Esophagus squamous epithelium (tissue), 5 donors: ENCODE measurements around the gene FHIT. TPM values are rescaled to one million over a fixed set of nuclear protein-coding genes. Genes with fewer than 3 reads are reported as not detected.
"Not testable (repeated sequence)": the region's sequence is repeated elsewhere in the genome, so short reads cannot be mapped to it uniquely, and the experiment has no call there.

Experiments
- DNase-seq: peaks from one replicate; lab custom pipeline; 2025; lab: John Stamatoyannopoulos, UW
- H3K27ac ChIP-seq, 4 donors: fragments of 200-600 bp; sonication (generic); one replicate each; pipeline ENCODE4 v1.5.1; 2016 to 2019; ENCODE audit warnings: mild to moderate bottlenecking in 1 of 4
- H3K27me3 ChIP-seq, 4 donors: fragments of 200-600 bp; sonication (generic); 1 replicate in 3 of 4; 2 replicates in 1 of 4; pipeline versions ENCODE4 v1.5.1 to v1.6.0; 2017 to 2021; ENCODE audit warnings: antibody characterized with exemption in 1 of 4
- H3K36me3 ChIP-seq, 3 donors: fragments of 200-600 bp; sonication (generic); one replicate each; pipeline ENCODE4 v1.5.1; 2016 to 2019
- H3K4me1 ChIP-seq, 3 donors: fragments of 200-600 bp; sonication (generic); one replicate each; pipeline ENCODE4 v1.5.1; 2017 to 2019
- H3K4me3 ChIP-seq, 4 donors: fragments of 200-600 bp; sonication (generic); 1 replicate in 3 of 4; 2 replicates in 1 of 4; pipeline ENCODE4 v1.5.1; 2016 to 2019; ENCODE audit warnings: mild to moderate bottlenecking in 2 of 4, moderate library complexity in 1 of 4
- H3K9me3 ChIP-seq, 3 donors: fragments of 200-600 bp; sonication (generic); one replicate each; pipeline ENCODE4 v1.5.1; 2016 to 2019
- POLR2A ChIP-seq, 4 donors: fragments of 450-650 bp; IDR thresholded peaks; one replicate each; pipeline ENCODE4 v1.6.1; 2017; ENCODE audit warnings: antibody characterized with exemption in 4 of 4, mild to moderate bottlenecking in 4 of 4, moderate library complexity in 3 of 4
- WGBS, 2 donors: methylation state at CpG; one replicate each; pipeline ENCODE4 v1.1.5; 2018; 5-methylcytosine and 5-hydroxymethylcytosine counted together
- intact Hi-C: fragments of 100-400 bp; cut with DNase I; formaldehyde crosslinking; loops from one replicate; pipeline ENCODE4 v1.15.0; 2022
- total RNA-seq, 4 donors: library from RNA; depleted of rRNA; stranded (reverse); fragments of >200 nt; gene quantifications; one replicate each; pipeline ENCODE4 v1.1.0, GENCODE V29; 2016
- TF ChIP-seq, protein P1 (sequence below), 6 experiments: fragments of 450-650 bp in 4 of 6; fragments of 200-600 bp in 2 of 6; sonication (generic) in 2 of 6; IDR thresholded peaks; one replicate each; pipeline ENCODE4 v1.5.1; 2016 to 2019; ENCODE audit warnings: antibody characterized with exemption in 6 of 6, mild to moderate bottlenecking in 4 of 6, moderate library complexity in 4 of 6
- donor health status: DM: yes; HTN: yes; CAD: no.

Gene FHIT
- total RNA-seq, 4 donors from 2014 or later = 0.64 to 5.7 (median 3.1) TPM

DNA sequence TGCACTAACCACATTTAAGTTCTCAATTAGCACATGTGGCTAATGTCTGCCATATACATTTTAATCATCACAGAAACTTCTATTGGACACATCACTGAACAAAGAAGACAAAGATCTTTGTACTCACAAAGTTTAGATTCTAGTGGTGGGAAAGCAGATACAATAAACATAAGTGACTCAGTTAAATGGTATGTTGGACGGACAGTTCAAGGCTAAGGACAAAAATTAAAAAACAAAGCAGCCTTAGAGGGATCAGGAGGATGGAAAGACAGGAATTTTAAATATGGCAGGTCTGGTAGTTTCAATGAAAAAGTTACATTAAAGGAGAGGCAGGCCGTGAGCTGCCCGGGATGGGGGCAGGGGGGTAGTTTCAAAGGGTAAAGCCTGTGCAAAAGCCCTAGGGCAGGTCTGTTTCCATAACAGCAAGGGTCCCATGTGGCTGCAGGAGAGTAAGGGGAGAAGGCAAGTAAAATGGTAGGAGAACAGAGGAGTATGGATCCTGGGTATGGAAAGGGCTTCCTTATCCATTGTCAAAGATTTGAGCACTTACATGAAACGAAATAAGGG is 220.7 kb downstream of the FHIT start:
- H3K27ac ChIP-seq = no peak overlapping the region
- 74 to 78% methylated on average over 4 of the region's 4 CpGs for WGBS, 2 donors
- DNase-seq = no peak
- no peaks in the 10 kb centered on the region for H3K4me1 ChIP-seq
- no peaks in the 10 kb centered on the region for H3K9me3 ChIP-seq
- H3K27me3 ChIP-seq = no peaks in the 10 kb centered on the region
- intact Hi-C loops = no loop called here
- H3K4me3 ChIP-seq = no peak overlapping the region
- H3K36me3 ChIP-seq = no peaks in the 10 kb centered on the region
- no peak for TF ChIP-seq POLR2A (IDR thresholded peaks at IDR 0.05)
- TF ChIP-seq, protein P1, sequence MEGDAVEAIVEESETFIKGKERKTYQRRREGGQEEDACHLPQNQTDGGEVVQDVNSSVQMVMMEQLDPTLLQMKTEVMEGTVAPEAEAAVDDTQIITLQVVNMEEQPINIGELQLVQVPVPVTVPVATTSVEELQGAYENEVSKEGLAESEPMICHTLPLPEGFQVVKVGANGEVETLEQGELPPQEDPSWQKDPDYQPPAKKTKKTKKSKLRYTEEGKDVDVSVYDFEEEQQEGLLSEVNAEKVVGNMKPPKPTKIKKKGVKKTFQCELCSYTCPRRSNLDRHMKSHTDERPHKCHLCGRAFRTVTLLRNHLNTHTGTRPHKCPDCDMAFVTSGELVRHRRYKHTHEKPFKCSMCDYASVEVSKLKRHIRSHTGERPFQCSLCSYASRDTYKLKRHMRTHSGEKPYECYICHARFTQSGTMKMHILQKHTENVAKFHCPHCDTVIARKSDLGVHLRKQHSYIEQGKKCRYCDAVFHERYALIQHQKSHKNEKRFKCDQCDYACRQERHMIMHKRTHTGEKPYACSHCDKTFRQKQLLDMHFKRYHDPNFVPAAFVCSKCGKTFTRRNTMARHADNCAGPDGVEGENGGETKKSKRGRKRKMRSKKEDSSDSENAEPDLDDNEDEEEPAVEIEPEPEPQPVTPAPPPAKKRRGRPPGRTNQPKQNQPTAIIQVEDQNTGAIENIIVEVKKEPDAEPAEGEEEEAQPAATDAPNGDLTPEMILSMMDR (IDR thresholded peaks at IDR 0.05) = no peak

DNA sequence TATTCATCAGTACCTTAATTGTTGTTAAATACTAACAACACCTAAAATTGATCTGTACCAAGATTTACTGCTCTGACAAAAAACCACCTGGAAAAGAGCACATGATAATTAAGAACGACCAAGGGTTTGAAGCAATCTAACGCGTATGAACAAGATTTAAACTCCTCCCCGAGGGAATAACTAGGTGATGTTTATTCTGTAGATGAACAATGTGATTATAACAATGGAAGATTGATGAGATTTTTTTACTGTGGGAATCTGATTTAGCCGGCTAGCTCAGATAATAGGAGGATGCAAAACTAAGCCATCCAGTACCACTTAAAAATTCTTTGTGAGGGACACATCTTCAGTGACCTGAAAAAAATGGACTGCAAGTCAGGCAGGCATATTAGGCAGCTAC is 222.1 kb downstream of the FHIT start:
- Histone ChIP-seq H3K4me1 (no peaks in the 10 kb centered on the region), H3K27ac (no peak overlapping the region), H3K9me3 (no peaks in the 10 kb centered on the region), H3K27me3 (no peaks in the 10 kb centered on the region), H3K36me3 (no peaks in the 10 kb centered on the region), H3K4me3 (no peak overlapping the region)
- TF ChIP-seq POLR2A (IDR thresholded peaks at IDR 0.05) = no peak
- TF ChIP-seq, protein P1 (IDR thresholded peaks at IDR 0.05) = no peak
- intact Hi-C loops = no loop called here
- no peak for DNase-seq
- WGBS, 2 donors = 41 to 49% methylated on average over 5 of the region's 5 CpGs

DNA sequence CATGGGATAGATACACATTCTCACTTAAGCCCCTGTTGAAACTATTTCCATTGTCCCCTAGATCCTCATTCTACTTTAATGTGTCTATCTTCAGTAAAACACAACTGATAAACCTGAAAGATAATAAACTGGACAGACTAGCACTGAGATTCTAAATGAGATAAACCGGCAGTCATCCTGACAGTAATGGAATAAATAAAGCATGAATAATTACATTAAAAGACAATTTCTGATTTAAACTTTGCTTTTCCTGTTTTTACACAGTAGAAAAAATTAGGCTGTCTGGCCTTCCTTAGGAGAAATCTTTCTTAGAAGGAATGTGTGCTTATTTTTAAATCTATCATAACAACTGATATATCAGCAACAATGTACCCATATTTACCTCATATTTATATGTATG is 232.4 kb downstream of the FHIT start:
- no peaks in the 10 kb centered on the region for H3K4me1 ChIP-seq
- no peak overlapping the region for H3K27ac ChIP-seq
- H3K27me3 ChIP-seq = no peaks in the 10 kb centered on the region
- 82 to 86% methylated on average over 1 of the region's 1 CpG for WGBS, 2 donors
- DNase-seq = no peak
- intact Hi-C loops = no loop called here
- no peaks in the 10 kb centered on the region for H3K36me3 ChIP-seq
- H3K4me3 ChIP-seq = no peak overlapping the region
- TF ChIP-seq, protein P1 (IDR thresholded peaks at IDR 0.05) = no peak
- TF ChIP-seq POLR2A (IDR thresholded peaks at IDR 0.05) = no peak
- no peaks in the 10 kb centered on the region for H3K9me3 ChIP-seq

DNA sequence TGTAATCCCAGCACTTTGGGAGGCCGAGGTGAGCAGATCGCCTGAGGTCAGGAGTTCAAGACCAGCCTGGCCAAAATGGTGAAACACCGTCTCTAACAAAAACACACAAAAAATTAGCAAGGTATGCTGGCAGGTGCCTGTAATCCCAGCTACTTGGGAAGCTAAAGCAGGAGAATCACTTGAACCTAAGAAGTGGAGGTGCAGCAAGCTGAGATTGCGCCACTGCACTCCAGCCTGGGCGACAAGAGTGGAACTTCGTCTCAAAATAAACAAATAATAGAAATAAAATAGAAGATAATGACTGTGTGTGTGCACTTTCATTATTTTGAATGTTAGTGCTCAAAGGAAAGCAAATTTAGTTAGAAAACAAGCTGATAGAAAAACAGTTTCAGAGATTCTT is 234.2 kb downstream of the FHIT start:
- H3K27ac ChIP-seq, H3K4me3 ChIP-seq, H3K27me3 ChIP-seq, H3K9me3 ChIP-seq, H3K4me1 ChIP-seq, intact Hi-C loops, DNase-seq, H3K36me3 ChIP-seq: not testable (repeated sequence)
- WGBS, 2 donors = 90 to 94% methylated on average over 6 of the region's 6 CpGs

DNA sequence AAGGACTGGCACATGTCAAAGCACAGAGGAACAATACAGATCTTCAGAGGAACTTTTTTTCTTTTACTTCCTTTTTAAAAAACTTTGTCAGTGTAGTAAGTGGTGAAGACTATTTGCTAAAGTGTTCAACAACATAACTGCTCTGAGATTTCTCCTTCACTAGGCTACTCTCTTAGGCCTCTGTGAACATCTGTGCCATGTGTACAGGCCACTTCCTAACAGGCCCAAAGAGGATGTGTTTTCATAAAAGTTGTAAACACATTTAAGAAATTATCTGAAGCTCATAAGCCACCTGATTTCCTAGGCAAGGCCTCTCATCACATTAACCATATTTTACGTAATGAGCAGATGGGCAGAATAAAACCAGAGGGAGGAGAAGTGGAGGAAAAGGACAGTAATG is 235.4 kb downstream of the FHIT start:
- Histone ChIP-seq H3K36me3 (no peaks in the 10 kb centered on the region), H3K27me3 (no peaks in the 10 kb centered on the region), H3K4me3 (no peak overlapping the region), H3K27ac (no peak overlapping the region), H3K4me1 (no peaks in the 10 kb centered on the region), H3K9me3 (no peaks in the 10 kb centered on the region)
- no peak for DNase-seq
- intact Hi-C loops = no loop called here
- TF ChIP-seq POLR2A (IDR thresholded peaks at IDR 0.05) = no peak
- TF ChIP-seq, protein P1 (IDR thresholded peaks at IDR 0.05) = no peak
- 92 to 100% methylated on average over 1 of the region's 1 CpG for WGBS, 2 donors

DNA sequence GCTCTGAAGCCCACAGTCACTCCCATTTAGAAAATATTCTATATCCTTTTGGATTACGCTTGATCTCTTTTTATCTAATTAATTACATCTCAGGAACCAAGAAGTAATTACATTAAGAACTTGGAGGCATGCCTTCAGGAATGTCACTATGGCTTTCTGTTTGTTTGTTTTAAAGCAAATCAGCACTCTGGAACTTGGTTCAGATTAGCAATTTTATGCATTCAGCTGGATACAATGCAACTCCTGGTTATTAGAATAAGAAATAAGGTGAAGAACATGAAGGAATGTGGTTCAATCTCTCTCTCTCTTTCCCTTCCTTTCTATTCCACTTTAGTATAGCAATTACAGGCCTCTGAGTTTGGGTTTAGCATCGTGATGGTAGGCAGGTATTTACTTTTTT is 235.8 kb downstream of the FHIT start:
- WGBS, 2 donors = 77 to 88% methylated on average over 2 of the region's 2 CpGs
- TF ChIP-seq, protein P1 (IDR thresholded peaks at IDR 0.05) = no peak
- TF ChIP-seq POLR2A (IDR thresholded peaks at IDR 0.05) = no peak
- Histone ChIP-seq H3K4me1 (no peaks in the 10 kb centered on the region), H3K9me3 (no peaks in the 10 kb centered on the region), H3K36me3 (no peaks in the 10 kb centered on the region), H3K4me3 (no peak overlapping the region), H3K27ac (no peak overlapping the region), H3K27me3 (no peaks in the 10 kb centered on the region)
- no peak for DNase-seq
- intact Hi-C loops = no loop called here
